ENCODE results near the gene ERICH2. TPM values are rescaled to one million over a fixed set of nuclear protein-coding genes. Genes with fewer than 3 reads are reported as not detected.
"Not testable (repeated sequence)": the region's sequence is repeated elsewhere in the genome, so short reads cannot be mapped to it uniquely, and the experiment has no call there.

The ERICH2 gene, protein sequence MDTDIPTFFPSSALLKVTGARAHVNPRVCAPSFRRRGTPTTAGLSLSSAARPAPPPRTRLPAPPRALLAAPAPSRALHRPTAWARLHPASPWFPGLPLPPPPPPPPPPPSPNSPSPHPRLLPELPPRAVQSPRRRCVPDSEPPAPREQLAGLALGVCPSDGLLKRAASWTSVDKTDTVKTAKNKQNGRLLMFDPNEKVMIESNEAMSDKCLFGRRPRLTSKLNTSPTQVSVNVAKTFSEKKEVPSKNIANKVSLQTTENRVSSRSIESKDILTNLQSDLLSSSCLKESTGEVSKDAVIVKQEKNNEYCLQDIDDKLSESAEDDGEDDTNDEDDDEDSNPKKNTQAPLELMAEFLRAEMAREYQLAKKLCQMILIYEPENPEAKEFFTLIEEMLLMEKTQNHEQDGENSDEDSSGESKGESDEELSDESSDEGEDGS
- total RNA-seq: not detected in 2 replicates

DNA sequence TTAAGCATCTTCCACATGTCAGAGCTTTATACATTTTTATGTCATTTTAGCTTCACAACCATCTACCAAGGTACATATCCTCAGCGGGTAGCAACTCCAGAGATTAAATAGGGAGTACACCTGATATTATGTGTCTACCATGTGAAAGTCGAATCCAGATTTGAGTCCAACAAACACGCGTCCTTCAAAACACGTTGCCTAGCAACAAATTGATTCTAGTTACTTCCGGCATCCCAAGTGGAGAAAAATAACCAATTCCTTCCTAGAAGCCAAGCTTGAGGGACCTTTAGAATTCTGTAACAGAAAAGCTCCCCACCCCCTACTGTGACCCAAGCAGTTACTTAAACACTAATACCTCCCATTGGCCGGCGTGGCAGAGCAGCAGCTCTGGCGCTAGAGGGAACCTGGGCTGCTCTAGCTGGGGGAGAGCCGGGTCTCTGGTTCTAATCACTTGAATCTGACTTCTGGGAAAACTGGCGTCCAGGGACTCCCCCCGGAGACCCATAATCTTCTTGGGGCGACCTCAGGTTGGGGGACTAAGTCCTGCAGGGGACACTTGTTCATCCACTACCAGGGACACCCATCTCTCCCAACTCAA is at the start of gene ERICH2:
TSS of gene ERICH2 (plus strand) at position 371 of the 598 bp plus-strand sequence. CDS start 304 bp downstream, outside the sequence.
- no peak for DNase-seq (ENCODE audit: extremely low read depth, low read depth, low spot score)

DNA sequence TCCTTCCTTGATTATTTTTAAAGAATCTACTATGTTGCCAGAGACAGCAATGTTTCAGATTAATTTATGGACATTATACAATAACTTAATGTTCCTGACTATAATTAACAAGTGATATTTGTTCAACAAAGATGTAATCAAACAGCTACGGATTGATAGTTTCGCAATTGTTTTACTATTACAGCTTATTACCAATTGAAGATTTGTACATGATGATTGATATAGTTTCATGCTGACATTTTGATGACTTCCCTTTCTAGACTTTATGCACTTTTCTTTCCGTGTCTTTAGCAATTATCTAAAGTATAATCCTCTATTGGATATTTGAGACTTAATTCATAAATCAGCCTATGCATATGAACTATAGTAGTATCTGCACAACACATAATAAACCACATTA is 48.5 kb upstream of the ERICH2 start:
- no peak for DNase-seq (ENCODE audit: extremely low read depth, low read depth, low spot score)

DNA sequence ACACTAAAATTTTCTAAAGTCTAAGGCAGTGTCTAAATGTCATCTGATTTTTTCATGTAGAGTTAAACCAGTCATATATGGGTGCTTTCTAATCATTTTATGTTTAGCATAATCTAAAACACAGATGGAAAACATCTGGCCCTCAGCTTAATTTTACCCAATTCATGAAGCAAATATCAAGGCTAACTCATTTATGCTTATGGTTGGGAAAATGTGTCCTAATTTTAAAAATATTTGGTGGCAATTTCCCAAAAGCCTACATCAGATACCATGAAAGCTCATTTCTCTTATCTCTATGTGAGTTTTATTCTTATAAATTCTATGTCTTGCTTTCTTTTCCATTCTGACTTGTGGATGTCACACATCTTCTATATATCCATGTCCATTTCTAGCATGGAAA is 47.9 kb upstream of the ERICH2 start:
- no peak for DNase-seq (ENCODE audit: extremely low read depth, low read depth, low spot score)

DNA sequence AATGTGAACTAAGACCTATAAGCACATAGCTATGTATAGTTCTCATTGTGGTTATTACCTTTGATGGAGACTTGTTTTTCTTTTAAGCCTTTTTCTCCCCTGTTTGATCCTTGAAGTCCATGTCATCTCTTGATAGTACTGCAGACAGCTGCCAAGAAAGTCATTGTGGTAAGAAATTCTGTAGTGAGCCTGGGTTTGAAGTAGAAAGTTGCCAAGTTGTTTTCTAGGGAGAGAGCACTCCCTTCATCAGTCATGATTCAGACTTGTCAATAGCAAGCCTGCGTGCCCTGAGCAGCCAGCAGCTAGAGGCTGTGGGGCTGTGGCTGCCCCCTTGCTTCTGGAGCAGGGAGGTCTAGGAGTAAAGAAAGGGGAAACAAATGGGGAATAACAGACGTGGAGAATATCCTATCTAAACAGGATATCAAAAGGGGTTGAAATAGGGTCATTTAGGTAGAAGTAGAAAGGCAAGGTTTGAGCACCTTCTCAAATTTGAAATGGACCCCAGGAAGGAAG is 46.7 kb upstream of the ERICH2 start:
- DNase-seq (ENCODE audit: extremely low read depth, low read depth, low spot score): no peak

DNA sequence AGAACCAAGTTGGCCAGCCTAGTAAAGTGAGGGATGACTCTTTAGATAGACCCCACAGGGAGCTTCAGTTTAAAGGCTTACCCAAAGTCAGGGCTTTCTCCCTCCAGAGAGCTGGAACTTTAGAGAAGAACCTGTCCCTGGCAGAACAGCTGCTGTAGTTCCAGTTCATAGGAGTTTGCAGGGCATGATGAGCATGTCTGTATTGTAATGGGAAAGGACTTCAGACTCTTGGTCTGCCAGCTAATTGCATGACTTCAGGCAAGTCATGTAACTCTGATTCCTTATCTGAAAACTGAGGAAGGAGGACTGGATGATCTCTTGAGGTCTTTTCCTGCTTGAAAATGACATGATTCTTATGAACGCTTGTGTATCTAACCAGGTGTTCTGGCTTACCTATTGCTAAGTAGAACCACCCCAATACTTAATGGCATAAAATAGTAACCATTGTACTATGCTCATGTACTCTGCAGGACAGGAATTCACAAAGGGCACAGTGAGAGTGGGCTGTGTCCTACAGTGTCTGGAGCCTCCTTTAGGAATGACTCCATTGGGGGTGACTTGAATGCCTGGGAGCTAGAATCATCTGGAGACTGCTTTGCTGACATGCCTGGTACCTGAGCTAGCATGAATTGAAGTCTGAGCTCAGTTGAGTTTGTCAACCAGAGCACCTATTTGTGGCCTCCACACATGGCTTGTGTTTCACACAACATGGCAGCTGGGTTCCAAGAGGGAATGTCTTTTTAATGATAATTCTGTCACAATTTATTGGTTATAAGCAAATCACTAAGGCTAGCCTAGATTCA is 36.2 kb upstream of the ERICH2 start:
- no peak for DNase-seq (ENCODE audit: extremely low read depth, low read depth, low spot score)

DNA sequence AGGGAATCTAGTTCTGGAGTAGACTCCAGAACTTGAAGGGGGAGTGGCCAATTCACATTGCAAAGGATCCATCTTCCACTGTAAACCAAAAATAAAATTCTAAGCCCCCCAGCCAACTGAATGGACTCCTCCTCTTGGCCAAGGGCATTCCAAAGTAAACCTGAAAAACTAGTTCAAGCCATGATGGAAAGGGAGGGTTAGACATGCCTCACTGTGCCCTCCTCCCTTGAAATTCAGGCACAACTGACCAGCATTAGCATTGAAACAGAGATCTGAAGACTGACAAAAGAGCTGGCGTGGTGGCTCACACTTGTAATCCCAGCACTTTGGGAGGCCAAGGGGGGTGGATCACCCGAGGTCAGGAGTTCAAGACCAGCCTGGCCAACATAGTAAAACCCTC is 35.6 kb upstream of the ERICH2 start:
- not testable (repeated sequence) for DNase-seq (ENCODE audit: extremely low read depth, low read depth, low spot score)

DNA sequence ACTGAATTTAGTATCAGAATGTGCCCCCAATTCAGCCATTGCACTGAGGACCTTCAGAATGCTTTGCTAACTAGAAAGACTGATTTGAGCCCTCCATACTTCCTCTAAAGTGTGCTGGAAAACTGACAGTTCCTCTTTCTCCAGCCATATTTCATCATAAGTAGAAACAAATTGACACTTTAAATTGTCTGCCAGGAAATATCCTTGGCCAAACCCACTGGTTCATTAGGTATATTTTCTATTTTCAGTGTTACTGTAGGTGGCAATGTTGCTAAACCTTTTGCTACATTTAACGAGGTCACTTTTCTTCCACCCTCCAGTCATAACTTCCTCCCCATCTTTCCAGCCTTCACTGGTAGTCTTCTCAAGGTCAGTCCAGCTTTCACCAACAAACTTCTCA is 33.5 kb upstream of the ERICH2 start:
- DNase-seq (ENCODE audit: extremely low read depth, low read depth, low spot score): no peak

DNA sequence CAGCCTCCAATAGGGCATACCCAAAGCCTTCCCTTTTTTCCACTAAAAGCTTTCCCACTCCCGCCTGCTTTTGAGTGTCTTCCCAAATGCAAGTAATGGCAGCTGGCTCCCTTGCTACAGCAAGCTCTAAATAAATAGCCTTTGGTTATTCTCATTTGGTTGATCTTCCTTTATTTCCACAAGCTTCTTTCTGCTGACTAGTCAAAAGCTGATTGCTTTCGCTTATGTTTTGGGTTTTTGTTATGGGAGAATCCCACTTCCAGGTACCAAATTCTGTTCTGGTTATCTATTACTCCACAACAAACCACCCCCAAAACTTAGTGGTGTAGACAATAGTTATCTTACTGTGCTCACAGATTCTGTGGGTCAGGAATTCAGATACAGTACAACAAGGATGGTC is 32.8 kb upstream of the ERICH2 start:
- no peak for DNase-seq (ENCODE audit: extremely low read depth, low read depth, low spot score)

DNA sequence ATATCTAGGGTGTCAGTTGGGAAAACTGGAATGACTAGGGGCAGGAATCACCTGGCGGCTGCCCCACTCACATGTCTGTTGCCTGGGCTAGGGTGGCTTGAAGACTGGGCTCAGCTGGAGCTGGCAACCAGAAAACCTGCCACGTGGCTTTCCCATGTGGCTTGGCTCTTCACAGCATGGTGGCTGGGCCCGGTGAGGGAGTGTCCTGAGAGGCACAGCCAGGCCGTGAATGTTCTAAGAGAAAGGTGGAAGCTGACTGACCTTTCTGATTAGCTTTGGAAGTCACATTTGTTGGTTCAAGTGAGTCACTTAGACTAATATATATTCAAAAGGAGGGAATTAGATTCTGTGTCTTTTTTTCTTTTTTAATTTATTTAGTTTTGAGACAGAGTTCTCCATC is 32.4 kb upstream of the ERICH2 start:
- DNase-seq (ENCODE audit: extremely low read depth, low read depth, low spot score): no peak

DNA sequence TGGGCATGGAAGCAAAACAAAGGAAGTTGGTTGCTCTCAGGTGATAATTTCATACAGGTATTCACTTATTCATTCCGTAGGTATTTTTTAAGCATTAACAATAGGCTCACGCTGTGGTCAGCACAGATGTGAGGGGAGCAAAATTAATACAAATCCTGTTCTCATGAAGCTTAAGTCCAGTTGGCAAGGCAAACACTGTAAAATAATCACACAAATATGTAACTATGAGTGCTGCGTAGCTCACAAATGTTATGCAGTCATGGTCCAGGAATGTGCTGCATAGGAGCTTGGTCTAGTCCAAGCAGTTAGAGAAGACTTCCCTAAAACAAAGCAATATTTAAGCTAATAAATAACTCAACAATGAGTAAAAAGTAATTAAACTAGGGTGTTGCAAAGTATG is 31.1 kb upstream of the ERICH2 start:
- DNase-seq (ENCODE audit: extremely low read depth, low read depth, low spot score): no peak

DNA sequence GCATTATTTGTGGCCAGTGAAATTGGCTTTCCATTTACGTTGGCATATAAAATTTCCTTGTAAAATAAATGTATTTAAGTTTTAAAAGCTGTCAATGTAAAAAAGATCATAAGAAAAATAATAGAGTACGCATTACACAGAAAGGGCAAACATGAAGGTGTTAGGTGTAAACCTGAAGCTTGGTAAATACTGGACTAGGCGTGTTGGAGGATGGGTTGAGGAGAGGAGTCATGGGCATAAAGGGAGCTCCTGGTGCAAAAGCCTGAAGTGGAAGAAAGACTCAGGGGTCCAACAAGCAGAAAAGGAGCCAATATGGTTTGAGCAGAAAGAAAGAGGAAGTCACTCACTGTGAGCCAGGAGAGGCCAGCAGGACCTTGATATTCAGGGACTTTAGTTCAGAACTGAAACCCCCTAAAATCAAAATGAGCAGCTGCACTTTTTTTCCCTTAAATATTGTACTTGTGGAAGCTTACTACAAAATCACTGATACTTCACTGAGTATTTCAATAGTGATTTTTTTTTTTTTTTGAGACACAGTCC is 30.6 kb upstream of the ERICH2 start:
- DNase-seq (ENCODE audit: extremely low read depth, low read depth, low spot score): no peak

DNA sequence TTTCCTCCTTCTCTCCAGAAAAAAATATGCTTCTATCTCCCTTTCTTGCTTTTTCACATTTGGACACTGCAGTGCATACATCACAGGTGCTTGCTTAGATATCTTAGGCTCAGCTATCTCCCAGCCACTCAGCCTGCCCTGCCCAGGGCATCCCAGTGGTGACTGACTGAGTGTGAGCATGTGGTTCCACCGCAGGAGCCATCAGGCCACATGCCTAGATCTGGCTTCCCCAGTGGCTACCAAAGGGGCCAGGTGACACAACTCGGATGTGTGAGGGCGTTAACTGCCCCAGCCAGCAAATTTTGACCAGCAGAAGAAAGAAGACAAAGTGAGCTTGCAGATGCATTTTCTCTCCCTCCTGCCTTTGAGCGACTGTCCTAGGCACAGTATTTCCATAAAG is 29.5 kb upstream of the ERICH2 start:
- DNase-seq (ENCODE audit: extremely low read depth, low read depth, low spot score): no peak

DNA sequence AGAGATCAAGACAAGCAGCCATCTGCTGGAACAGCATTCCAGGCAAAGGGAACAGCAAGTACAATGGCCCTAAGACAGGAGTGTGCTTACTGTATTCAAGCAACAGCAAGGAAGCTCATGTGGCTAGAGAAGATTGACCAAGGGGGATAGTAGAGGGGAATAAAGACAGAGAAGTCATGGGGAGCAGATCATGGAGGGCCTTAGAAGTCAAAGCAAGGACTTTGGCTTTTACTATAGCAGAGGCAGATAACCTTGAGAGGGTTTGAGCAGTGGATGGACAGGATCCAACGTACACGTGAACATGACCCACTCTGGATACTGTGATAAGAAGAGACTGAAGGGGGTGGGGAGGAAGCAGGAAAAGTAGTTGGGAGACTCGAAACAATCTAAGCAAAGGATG is 28.2 kb upstream of the ERICH2 start:
- no peak for DNase-seq (ENCODE audit: extremely low read depth, low read depth, low spot score)

DNA sequence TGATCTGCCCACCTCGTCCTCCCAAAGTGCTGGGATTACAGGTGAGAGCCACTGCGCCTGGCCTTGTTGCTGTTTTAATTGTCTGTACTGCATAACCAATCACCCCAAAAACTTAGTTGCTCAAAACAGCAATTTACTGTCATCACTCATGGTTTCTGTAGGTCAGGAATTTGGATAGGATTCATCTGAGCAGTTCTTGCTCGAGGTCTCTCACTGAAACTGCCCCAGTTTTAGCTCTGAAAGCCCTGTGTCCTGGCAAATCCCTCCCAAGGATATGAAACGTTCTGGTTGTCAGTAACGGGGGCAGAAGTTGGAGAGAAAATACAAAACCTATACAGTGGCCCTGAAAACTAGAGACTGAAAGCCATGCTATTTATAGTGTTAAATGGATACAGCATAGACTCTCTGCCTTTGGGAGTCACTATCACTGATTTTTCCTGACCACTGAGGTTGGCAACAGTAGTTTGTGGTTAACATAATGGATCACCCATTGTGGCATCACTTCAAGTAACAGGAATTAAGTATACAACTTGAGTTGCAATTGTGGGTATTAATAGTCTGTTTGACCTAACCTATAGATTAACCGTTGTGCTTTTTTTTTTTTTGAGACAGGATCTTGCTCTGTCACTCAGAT is 27.2 kb upstream of the ERICH2 start:
- no peak for DNase-seq (ENCODE audit: extremely low read depth, low read depth, low spot score)

DNA sequence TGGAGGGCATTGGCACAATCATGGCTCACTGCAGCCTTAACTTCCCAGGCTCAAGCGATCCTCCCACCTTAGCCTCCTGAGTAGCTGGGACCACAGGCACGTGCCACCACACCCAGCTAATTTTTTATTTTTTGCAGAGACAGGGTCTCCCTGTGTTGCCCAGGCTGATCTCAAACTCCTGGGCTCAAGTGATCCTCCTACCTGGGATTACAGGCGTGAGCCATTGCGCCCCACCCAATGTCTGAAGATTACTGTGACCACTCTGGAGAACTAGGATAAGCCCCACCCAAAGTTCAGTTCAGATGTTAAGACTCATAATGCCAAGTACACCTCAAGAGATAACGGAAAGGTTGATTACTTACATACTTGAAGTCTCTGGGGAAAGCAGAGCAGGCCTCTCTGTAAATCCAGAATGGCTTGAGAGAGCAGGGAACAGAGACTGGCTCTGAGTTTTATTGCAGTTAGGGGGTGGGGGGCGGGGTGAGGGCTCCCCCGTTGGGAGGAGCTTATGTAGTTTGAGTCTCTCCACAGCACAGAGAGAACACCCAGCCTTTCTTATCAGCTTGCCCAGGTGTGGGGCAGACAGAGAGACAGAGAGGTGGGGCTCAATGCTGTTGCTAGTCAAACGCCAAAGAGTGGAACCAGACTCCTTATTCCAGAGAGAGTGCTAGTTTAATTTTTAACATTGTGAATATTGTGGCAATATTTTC is 26.5 kb upstream of the ERICH2 start:
- no peak for DNase-seq (ENCODE audit: extremely low read depth, low read depth, low spot score)

DNA sequence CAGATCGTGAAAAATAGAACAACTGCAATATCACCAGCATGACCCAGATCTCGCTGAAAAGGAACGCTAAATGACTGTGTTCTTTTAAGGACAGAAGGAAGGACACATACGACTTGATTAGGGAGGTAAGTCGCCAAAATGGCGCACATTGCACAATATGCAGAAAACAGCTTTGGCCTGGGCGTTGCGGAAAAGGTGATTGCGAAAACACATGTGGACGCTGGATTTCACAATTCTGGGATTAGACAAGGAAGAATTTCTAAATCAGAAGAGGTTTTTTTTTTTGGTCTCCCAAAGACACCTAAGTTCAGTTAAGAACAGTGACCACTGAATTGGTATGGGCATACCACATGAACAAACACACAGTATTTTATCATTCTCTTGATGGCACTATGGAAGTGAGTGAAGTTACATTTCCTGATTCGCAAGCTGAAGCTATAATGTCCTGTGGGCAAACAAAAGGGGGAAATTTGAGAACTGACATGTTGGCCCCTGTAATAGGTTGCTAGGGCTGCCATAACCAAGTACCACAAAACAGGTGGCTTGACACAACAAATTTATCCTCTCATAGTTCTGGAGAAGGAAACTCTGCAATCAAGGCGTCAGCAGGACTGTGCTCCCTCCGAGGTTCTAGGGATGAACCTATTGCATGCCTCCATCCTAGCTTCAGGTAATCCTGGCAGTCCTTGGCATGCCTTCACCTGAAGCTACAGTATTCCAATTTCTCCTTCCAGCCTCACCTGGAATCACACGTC is 25.8 kb upstream of the ERICH2 start:
- no peak for DNase-seq (ENCODE audit: extremely low read depth, low read depth, low spot score)

DNA sequence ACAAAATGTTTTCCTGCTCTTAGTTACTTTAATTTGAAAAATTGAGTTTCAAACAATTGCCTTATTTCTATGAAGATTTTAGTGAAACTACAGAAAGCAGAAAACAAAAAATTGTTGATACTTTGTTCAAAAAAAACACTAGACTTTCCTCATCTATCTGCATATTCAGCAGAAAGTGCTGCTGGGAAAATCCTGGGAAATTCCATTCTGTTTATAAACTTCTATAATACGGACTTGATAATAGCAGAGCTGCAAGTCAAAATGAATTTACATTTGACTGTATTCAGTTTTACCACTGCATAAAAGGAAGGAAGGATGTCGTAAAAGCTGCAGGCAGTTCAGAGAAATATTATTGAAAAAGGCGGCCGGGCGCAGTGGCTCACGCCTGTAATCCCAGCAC is 24.9 kb upstream of the ERICH2 start:
- DNase-seq (ENCODE audit: extremely low read depth, low read depth, low spot score): no peak

DNA sequence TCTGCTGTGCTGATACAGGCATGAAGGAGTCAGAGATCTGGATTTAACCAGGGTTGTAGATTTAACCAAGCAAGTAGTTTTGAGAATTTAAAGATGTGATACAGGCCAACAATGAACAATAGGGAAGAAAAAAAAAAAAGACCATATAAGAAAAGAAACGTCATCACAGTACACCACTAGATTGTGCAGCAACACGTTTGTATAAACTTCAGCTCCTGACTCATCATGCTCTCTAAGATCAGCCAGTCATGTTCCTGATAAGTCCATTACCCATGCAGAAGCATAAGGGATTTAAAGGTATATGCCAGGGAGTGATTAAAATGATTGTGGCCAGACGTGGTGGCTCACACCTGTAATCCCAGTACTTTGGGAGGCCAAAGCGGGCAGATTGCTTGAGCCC is 22.3 kb upstream of the ERICH2 start:
- DNase-seq (ENCODE audit: extremely low read depth, low read depth, low spot score): no peak

DNA sequence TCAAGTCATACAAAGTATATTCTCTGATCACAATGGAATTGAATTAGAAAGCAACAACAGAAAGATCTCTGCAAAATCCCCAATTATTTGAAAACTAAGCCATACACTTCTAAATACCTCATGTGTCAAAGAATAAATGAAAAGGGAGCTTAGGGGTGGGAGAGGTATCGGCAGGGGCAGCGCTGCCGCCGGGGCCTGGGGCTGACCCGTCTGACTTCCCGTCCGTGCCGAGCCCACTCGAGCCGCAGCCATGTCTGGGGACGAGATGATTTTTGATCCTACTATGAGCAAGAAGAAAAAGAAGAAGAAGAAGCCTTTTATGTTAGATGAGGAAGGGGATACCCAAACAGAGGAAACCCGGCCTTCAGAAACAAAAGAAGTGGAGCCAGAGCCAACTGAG is 18.6 kb upstream of the ERICH2 start:
- DNase-seq (ENCODE audit: extremely low read depth, low read depth, low spot score): not testable (repeated sequence)
